ENCODE measurements around the gene ZBTB7C. TPM values are rescaled to one million over a fixed set of nuclear protein-coding genes. Genes with fewer than 3 reads are reported as not detected.

ZBTB7C gene
- total and polyA plus RNA-seq, 2 of the 8 experiments (the other 6 are each of a cell fraction or from before 2014, with no cell fraction given): 0.15 to 0.45 TPM

- TF ChIP-seq NANOG (IDR thresholded peaks at IDR 0.05; ENCODE audit: insufficient read depth, low read depth, low read length, poor library complexity, severe bottlenecking): no peak
- no peak for TF ChIP-seq TCF12 (IDR thresholded peaks at IDR 0.05; ENCODE audit: low read depth, low read length)
- H3K27me3 ChIP-seq (replicated peaks in 1 of 4; ENCODE audit: control insufficient read depth in 3 of 4, extremely low read depth in 1 of 4, insufficient read depth in 3 of 4, low read length in 3 of 4): peaks cover 11 to 53% (median 40%) of the 10 kb centered on the region in 4 experiments
- no peak overlapping the region for H4K91ac ChIP-seq (replicated peaks; ENCODE audit: insufficient read length, low read length)
Observed at GRCh38 chr18:48138660-48139430, 270.3 kb downstream of the ZBTB7C start.

More at GRCh38 chr18:48138660-48139430, 270.3 kb downstream of the ZBTB7C start:
- no peaks in the 10 kb centered on the region for H3K79me2 ChIP-seq (ENCODE audit: control insufficient read depth in 1 of 2, insufficient read depth in 2 of 2, low read length in 2 of 2)
- no peak overlapping the region for H2BK120ac ChIP-seq (replicated peaks; ENCODE audit: low read depth, low read length)
- no peak for FAIRE-seq
- no peaks in the 10 kb centered on the region for H3K9me3 ChIP-seq (ENCODE audit: insufficient read depth in 2 of 2, low read depth in 1 of 2, low read length in 1 of 2)
- H3K4me3 ChIP-seq (ENCODE audit: extremely low read depth in 1 of 4, insufficient read depth in 2 of 4, low read depth in 3 of 4, low read length in 4 of 4): no peak overlapping the region
- no peak overlapping the region for H2AFZ ChIP-seq (ENCODE audit: low read length)
- H2BK15ac ChIP-seq (ENCODE audit: low read length): peak overlapping the region; percentile 36; the same call in 1 of the 2 replicates
- H3K18ac ChIP-seq (ENCODE audit: extremely low read depth, low read length): no peak overlapping the region
- CTCF ChIA-PET (ENCODE audit: partially characterized antibody): interaction anchor here (0.6 to 2.7 kb wide), 10 partner anchors 9 to 308 kb away, joined by 3 to 13 read pairs (median 5); no protein-coding TSS in a partner anchor
- no peaks in the 10 kb centered on the region; a peak in 1 of 8 replicates for H3K36me3 ChIP-seq (ENCODE audit: control insufficient read depth in 2 of 4, insufficient read depth in 4 of 4, low read length in 3 of 4)
- no peak overlapping the region for H3K27ac ChIP-seq (ENCODE audit: low read depth, low read length)
- no peak overlapping the region for H3K14ac ChIP-seq (ENCODE audit: insufficient read length)
- H2BK5ac ChIP-seq (ENCODE audit: low read depth, low read length): no peak overlapping the region
- no peak overlapping the region for H4K8ac ChIP-seq (ENCODE audit: extremely low read depth, insufficient read depth, low read length)
- H3K23me2 ChIP-seq (ENCODE audit: low read depth, low read length): peaks cover 12% of the 10 kb centered on the region; the same call in 1 of the 2 replicates
- DNase-seq (ENCODE audit: low read depth in 1 of 2, low spot score in 2 of 2): no peak
- H2BK20ac ChIP-seq (ENCODE audit: low read length): no peak overlapping the region
- no peak overlapping the region for H3K9ac ChIP-seq (replicated peaks in 1 of 4; ENCODE audit: extremely low read depth in 1 of 4, low read depth in 3 of 4, low read length in 3 of 4)
- peak overlapping the region; percentile 45; the same call in 1 of the 2 replicates for H2AK5ac ChIP-seq (ENCODE audit: low read depth, low read length)
- no peak overlapping the region for H3K4ac ChIP-seq (replicated peaks; ENCODE audit: insufficient read length, low read depth, low read length)
- no peak overlapping the region for H3K56ac ChIP-seq (replicated peaks; ENCODE audit: insufficient read length, low read depth, low read length)
- 83% methylated on average over 7 of the region's 7 CpGs; no CpG with 5 or more reads in 1 of the 2 experiments for WGBS, 2 experiments (ENCODE audit: extremely low coverage in 1 of 2, insufficient coverage in 1 of 2, insufficient read length in 1 of 2, insufficient replicate concordance in 2 of 2, low coverage in 1 of 2, low lambda C conversion rate in 2 of 2, missing lambda C conversion rate in 1 of 2)
- no peaks in the 10 kb centered on the region for H3K79me1 ChIP-seq (ENCODE audit: low read depth, low read length)
- peaks cover 9 to 27% (median 20%) of the 10 kb centered on the region in 4 experiments for H3K4me1 ChIP-seq (replicated peaks in 1 of 4; ENCODE audit: control insufficient read depth in 3 of 4, insufficient read depth in 4 of 4, low read length in 3 of 4)
- H4K20me1 ChIP-seq (replicated peaks in 1 of 2; ENCODE audit: control insufficient read depth in 1 of 2, insufficient read depth in 2 of 2, low read length in 2 of 2): no peaks in the 10 kb centered on the region
- H2BK12ac ChIP-seq (ENCODE audit: low read depth, low read length): peak overlapping the region; percentile 43; the same call in 1 of the 2 replicates
- no peak overlapping the region; a peak in 1 of 4 replicates for H3K4me2 ChIP-seq (ENCODE audit: insufficient read depth in 1 of 2, low read depth in 2 of 2, low read length in 2 of 2)
- POLR2A ChIA-PET (ENCODE audit: partially characterized antibody): no interaction called here
- no peak overlapping the region for H4K5ac ChIP-seq (ENCODE audit: insufficient read length, low read depth, low read length)
- H3K23ac ChIP-seq (ENCODE audit: insufficient read length): no peak overlapping the region
